H1 (cell line): ENCODE measurements around the gene FAHD1. TPM values are rescaled to one million over a fixed set of nuclear protein-coding genes. Genes with fewer than 3 reads are reported as not detected.

Experiments
- CTCF ChIA-PET: fragments of 300-600 bp; sonication (Branson Sonifier 250); formaldehyde crosslinking; loops from one replicate; lab custom pipeline; 2021; ENCODE audit not compliant: partially characterized antibody; lab: Charles Lee
- POLR2A ChIA-PET: fragments of 300-600 bp; sonication (Branson Sonifier 250); formaldehyde crosslinking; loops from one replicate; lab custom pipeline; 2021; ENCODE audit warnings: inconsistent platforms; ENCODE audit not compliant: partially characterized antibody; lab: Charles Lee
- DNase-seq, 2 experiments: peaks; one replicate each; pipeline versions ENCODE4 v3.0.0 to v3.0.0-alpha.2; 2010 to 2022; ENCODE audit warnings: low spot score in 2 of 2, low read depth in 1 of 2, mixed read lengths in 1 of 2
- FAIRE-seq: peaks from 2 replicates; lab custom pipeline; 2011; peaks lifted over from hg19 to GRCh38; lab: Jason Lieb, UNC
- H2AFZ ChIP-seq: 2 replicates; pipeline ENCODE4 v1.8.1; 2012; ENCODE audit warnings: low read length, inconsistent platforms
- H2AK5ac ChIP-seq: 2 replicates; pipeline ENCODE4 v1.6.1; 2013; ENCODE audit warnings: low read depth, low read length
- H2BK120ac ChIP-seq: replicated peaks from 2 replicates; pipeline ENCODE3; 2013; ENCODE audit warnings: low read depth, low read length, inconsistent platforms
- H2BK12ac ChIP-seq: 2 replicates; pipeline ENCODE4 v1.6.1; 2013; ENCODE audit warnings: low read depth, low read length
- H2BK15ac ChIP-seq: 2 replicates; pipeline ENCODE4 v1.6.1; 2013; ENCODE audit warnings: low read length
- H2BK20ac ChIP-seq: 2 replicates; pipeline ENCODE4 v1.6.1; 2013; ENCODE audit warnings: low read length
- H2BK5ac ChIP-seq: 2 replicates; pipeline ENCODE4 v1.6.1; 2013; ENCODE audit warnings: low read depth, low read length
- H3K14ac ChIP-seq: 2 replicates; pipeline ENCODE4 v1.6.1; 2013; ENCODE audit warnings: inconsistent platforms; ENCODE audit not compliant: insufficient read length
- H3K18ac ChIP-seq: 2 replicates; pipeline ENCODE4 v1.6.1; 2013; ENCODE audit warnings: low read length; ENCODE audit errors: extremely low read depth
- H3K23ac ChIP-seq: 2 replicates; pipeline ENCODE4 v1.6.1; 2013; ENCODE audit warnings: inconsistent platforms; ENCODE audit not compliant: insufficient read length
- H3K23me2 ChIP-seq: 2 replicates; pipeline ENCODE4 v1.6.1; 2013; ENCODE audit warnings: low read depth, low read length
- H3K27ac ChIP-seq: 2 replicates; pipeline ENCODE4 v1.6.1; 2011; ENCODE audit warnings: low read depth, low read length, inconsistent platforms
- H3K27me3 ChIP-seq, 4 experiments: replicated peaks in 1 of 4; 1 replicate in 1 of 4; 2 replicates in 3 of 4; pipeline versions ENCODE4 v1.6.1 to v1.8.1; 2011 to 2013; ENCODE audit warnings: low read length in 3 of 4, mild to moderate bottlenecking in 3 of 4, inconsistent platforms in 2 of 4, mixed read lengths in 2 of 4, moderate library complexity in 1 of 4; ENCODE audit not compliant: control insufficient read depth in 3 of 4, insufficient read depth in 3 of 4; ENCODE audit errors: extremely low read depth in 1 of 4
- H3K36me3 ChIP-seq, 4 experiments: 2 replicates each; pipeline versions ENCODE4 v1.6.1 to v1.8.1; 2011 to 2013; ENCODE audit warnings: mild to moderate bottlenecking in 4 of 4, low read length in 3 of 4, moderate library complexity in 2 of 4, control low read depth in 1 of 4, inconsistent platforms in 1 of 4; ENCODE audit not compliant: insufficient read depth in 4 of 4, control insufficient read depth in 2 of 4
- H3K4ac ChIP-seq: replicated peaks from 2 replicates; pipeline ENCODE3; 2013; ENCODE audit warnings: low read length, low read depth, mixed read lengths, inconsistent platforms; ENCODE audit not compliant: insufficient read length
- H3K4me1 ChIP-seq, 4 experiments: replicated peaks in 1 of 4; 1 replicate in 1 of 4; 2 replicates in 3 of 4; pipeline versions ENCODE4 v1.6.1 to v1.8.1; 2011 to 2013; ENCODE audit warnings: low read length in 3 of 4, inconsistent platforms in 2 of 4, mixed read lengths in 1 of 4; ENCODE audit not compliant: insufficient read depth in 4 of 4, control insufficient read depth in 3 of 4
- H3K4me2 ChIP-seq, 2 experiments: 2 replicates each; pipeline versions ENCODE4 v1.6.1 to v1.8.1; 2011 to 2013; ENCODE audit warnings: low read depth in 2 of 2, low read length in 2 of 2, control low read depth in 1 of 2, inconsistent platforms in 1 of 2, mild to moderate bottlenecking in 1 of 2; ENCODE audit not compliant: insufficient read depth in 1 of 2
- H3K4me3 ChIP-seq, 4 experiments: fragments of 200-600, 300-600 bp in 1 of 4; sonication (generic), shearing (Covaris generic), sonication (Bioruptor Twin) in 1 of 4; 2 replicates each; pipeline versions ENCODE4 v1.5.1 to v1.8.1; 2011 to 2016; ENCODE audit warnings: low read length in 4 of 4, low read depth in 3 of 4, control low read depth in 2 of 4, inconsistent platforms in 2 of 4, mild to moderate bottlenecking in 2 of 4, mixed read lengths in 1 of 4, moderate library complexity in 1 of 4; ENCODE audit not compliant: insufficient read depth in 2 of 4; ENCODE audit errors: extremely low read depth in 1 of 4
- H3K56ac ChIP-seq: replicated peaks from 2 replicates; pipeline ENCODE3; 2013; ENCODE audit warnings: low read depth, mild to moderate bottlenecking, mixed read lengths, low read length, inconsistent platforms; ENCODE audit not compliant: insufficient read length
- H3K79me1 ChIP-seq: 2 replicates; pipeline ENCODE4 v1.6.1; 2013; ENCODE audit warnings: low read depth, low read length, control low read depth
- H3K79me2 ChIP-seq, 2 experiments: 2 replicates each; pipeline versions ENCODE4 v1.6.1 to v1.8.1; 2012 to 2013; ENCODE audit warnings: low read length in 2 of 2, mild to moderate bottlenecking in 2 of 2, inconsistent platforms in 1 of 2; ENCODE audit not compliant: insufficient read depth in 2 of 2, control insufficient read depth in 1 of 2
- H3K9ac ChIP-seq, 4 experiments: replicated peaks in 1 of 4; 1 replicate in 1 of 4; 2 replicates in 3 of 4; pipeline versions ENCODE4 v1.6.1 to v1.8.1; 2011 to 2013; ENCODE audit warnings: low read depth in 3 of 4, low read length in 3 of 4, control low read depth in 2 of 4, mild to moderate bottlenecking in 2 of 4, moderate library complexity in 2 of 4, inconsistent platforms in 1 of 4; ENCODE audit errors: extremely low read depth in 1 of 4
- H3K9me3 ChIP-seq, 2 experiments: 2 replicates each; pipeline versions ENCODE4 v1.6.1 to v1.8.1; 2012 to 2013; ENCODE audit warnings: mild to moderate bottlenecking in 2 of 2, moderate library complexity in 2 of 2, control low read depth in 1 of 2, inconsistent platforms in 1 of 2, low read depth in 1 of 2, low read length in 1 of 2, mixed read lengths in 1 of 2; ENCODE audit not compliant: insufficient read depth in 2 of 2
- H4K20me1 ChIP-seq, 2 experiments: replicated peaks in 1 of 2; 2 replicates each; pipeline versions ENCODE3 to v1.8.1; 2011 to 2013; ENCODE audit warnings: inconsistent platforms in 2 of 2, low read length in 2 of 2, mild to moderate bottlenecking in 1 of 2; ENCODE audit not compliant: insufficient read depth in 2 of 2, control insufficient read depth in 1 of 2
- H4K5ac ChIP-seq: 2 replicates; pipeline ENCODE4 v1.6.1; 2013; ENCODE audit warnings: low read length, low read depth, mixed read lengths, inconsistent platforms; ENCODE audit not compliant: insufficient read length
- H4K8ac ChIP-seq: 2 replicates; pipeline ENCODE4 v1.8.0; 2013; ENCODE audit warnings: mild to moderate bottlenecking, moderate library complexity, low read length, inconsistent platforms; ENCODE audit not compliant: insufficient read depth; ENCODE audit errors: extremely low read depth
- H4K91ac ChIP-seq: replicated peaks from 2 replicates; pipeline ENCODE3; 2013; ENCODE audit warnings: low read length, mixed read lengths, inconsistent platforms; ENCODE audit not compliant: insufficient read length
- CHD2 ChIP-seq: IDR thresholded peaks from 2 replicates; pipeline ENCODE4 v1.6.1; 2012; ENCODE audit warnings: low read length, improper control_type of control experiment
- EGR1 ChIP-seq: IDR thresholded peaks from 2 replicates; pipeline ENCODE4 v1.6.1; 2011; ENCODE audit warnings: low read depth, low read length, borderline replicate concordance
- EZH2 ChIP-seq: fragments of 200-600 bp; sonication (generic); IDR thresholded peaks from 2 replicates; pipeline ENCODE4 v1.7.1; 2012; ENCODE audit warnings: low read depth, mild to moderate bottlenecking, moderate library complexity, low read length, inconsistent platforms; ENCODE audit not compliant: severe bottlenecking
- POLR2AphosphoS5 ChIP-seq: IDR thresholded peaks from 2 replicates; pipeline ENCODE4 v1.6.1; 2011; ENCODE audit warnings: low read depth, low read length
- RFX5 ChIP-seq: IDR thresholded peaks from 2 replicates; pipeline ENCODE4 v1.6.1; 2011; ENCODE audit warnings: low read depth, low read length, improper control_type of control experiment, borderline replicate concordance
- SUZ12 ChIP-seq: fragments of 200-600 bp; sonication (generic); IDR thresholded peaks from 2 replicates; pipeline ENCODE4 v1.6.1; 2012; ENCODE audit warnings: mild to moderate bottlenecking, inconsistent platforms, low read length, moderate library complexity, mixed read lengths
- TAF7 ChIP-seq: optimal IDR thresholded peaks from 2 replicates; pipeline ENCODE3; 2011; ENCODE audit warnings: low read depth, mild to moderate bottlenecking, inconsistent platforms, low read length, moderate library complexity, borderline replicate concordance
- TBP ChIP-seq: IDR thresholded peaks from 2 replicates; pipeline ENCODE4 v1.6.1; 2011; ENCODE audit warnings: low read depth, low read length, improper control_type of control experiment
- TEAD4 ChIP-seq: IDR thresholded peaks from 2 replicates; pipeline ENCODE4 v1.6.1; 2012; ENCODE audit warnings: low read depth, low read length, inconsistent platforms, mixed read lengths
- WGBS, 2 experiments: shearing (Covaris generic) in 1 of 2; methylation state at CpG; one replicate each; pipeline versions ENCODE4 v1.1.6 to v1.1.7; 2013 to 2015; ENCODE audit warnings: low lambda C conversion rate in 2 of 2, mixed read lengths in 2 of 2, inconsistent platforms in 1 of 2, low coverage in 1 of 2, missing lambda C conversion rate in 1 of 2; ENCODE audit not compliant: insufficient replicate concordance in 2 of 2, insufficient coverage in 1 of 2, insufficient read length in 1 of 2; ENCODE audit errors: extremely low coverage in 1 of 2, missing lambda C conversion rate in 1 of 2; 5-methylcytosine and 5-hydroxymethylcytosine counted together
- polyA plus RNA-seq, 7 experiments: library from polyadenylated mRNA; depleted of rRNA in 3 of 7; stranded (reverse) in 5 of 7; unstranded in 2 of 7; fragments of >200 nt in 5 of 7; fragments of 200-250 nt in 2 of 7; gene quantifications; 1 replicate in 5 of 7; 2 replicates in 1 of 7; 4 replicates in 1 of 7; pipeline versions ENCODE4 v1.2.1 to v1.2.3, GENCODE V29; 2011 to 2013; ENCODE audit warnings: missing spikeins in 2 of 7, mixed read lengths in 2 of 7
- total RNA-seq: library from RNA; stranded (reverse); fragmentation: NEBNext Ultra II Directional; extraction: Animal tissue kit (Norgen Biotek cat#: 25700); gene quantifications from 2 replicates; pipeline ENCODE4 v1.2.1, GENCODE V29; 2021

FAHD1 gene
- total and polyA plus RNA-seq, 2 of the 8 experiments (the other 6 are each of a cell fraction or from before 2014, with no cell fraction given): 20.4 to 31.9 TPM

DNA sequence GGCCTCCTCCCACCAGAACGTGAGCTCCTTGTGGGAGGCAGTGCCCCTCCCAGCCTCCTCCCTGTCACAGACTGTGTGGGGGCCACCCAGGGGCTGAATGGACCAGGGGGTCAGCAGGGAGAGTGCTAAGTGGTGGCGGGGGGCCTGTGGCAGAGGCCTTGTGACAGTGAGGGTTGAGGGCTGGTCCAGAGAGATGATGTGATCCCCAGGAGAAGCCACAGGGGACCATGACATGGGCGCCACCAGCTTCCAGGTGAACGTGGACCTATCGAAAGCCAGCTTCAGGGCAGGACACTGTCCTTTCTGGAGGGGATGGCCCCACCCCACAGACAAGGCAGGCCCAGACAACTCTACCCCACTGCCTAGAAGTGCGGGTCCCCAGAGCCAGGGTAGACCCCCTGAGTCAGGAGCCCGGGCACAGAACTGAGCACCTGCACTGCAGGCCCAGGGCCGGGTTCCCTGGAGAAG lies 47.7 kb upstream of the FAHD1 start:
- H3K18ac ChIP-seq: no peak overlapping the region
- peaks cover 3% of the 10 kb centered on the region; the same call in 1 of the 2 replicates for H3K23me2 ChIP-seq
- H2AFZ ChIP-seq: no peak overlapping the region
- no peak overlapping the region for H3K14ac ChIP-seq
- H3K4me2 ChIP-seq: no peak overlapping the region
- no peaks in the 10 kb centered on the region for H3K27me3 ChIP-seq
- POLR2A ChIA-PET: interaction anchor here (0.8 to 12.0 kb wide), 8 partner anchors 9 to 431 kb away, joined by 3 to 246 read pairs (median 5); partner anchors contain the start of genes EME2, IGFALS, MRPS34 and NME3
- H2AK5ac ChIP-seq: no peak overlapping the region
- H3K9ac ChIP-seq: no peak overlapping the region
- H2BK15ac ChIP-seq: no peak overlapping the region
- WGBS, 2 experiments: 90% methylated on average over 8 of the region's 8 CpGs; no CpG with 5 or more reads in 1 of the 2 experiments
- no peak overlapping the region for H2BK20ac ChIP-seq
- H4K5ac ChIP-seq: no peak overlapping the region
- H3K56ac ChIP-seq: no peak overlapping the region
- no peak overlapping the region for H2BK5ac ChIP-seq
- H3K79me1 ChIP-seq: peaks cover 12% of the 10 kb centered on the region
- H4K20me1 ChIP-seq: peaks cover 3 to 34% of the 10 kb centered on the region in 2 experiments
- peaks cover 0 to 16% of the 10 kb centered on the region in 2 experiments; a peak in 2 of 4 replicates for H3K79me2 ChIP-seq
- CTCF ChIA-PET: interaction anchor here (0.8 to 1.2 kb wide), 2 partner anchors 44 to 83 kb away, joined by 3 read pairs; no protein-coding TSS in a partner anchor
- peaks cover 0 to 23% (median 9%) of the 10 kb centered on the region in 4 experiments; a peak in 5 of 8 replicates for H3K36me3 ChIP-seq
- no peak for FAIRE-seq
- H4K8ac ChIP-seq: no peak overlapping the region
- TF ChIP-seq EGR1: no peak
- TF ChIP-seq TBP: no peak
- no peak for TF ChIP-seq TAF7
- TF ChIP-seq CHD2: no peak
- no peak for TF ChIP-seq TEAD4
- 0 out of 2 replicates have a peak, but pooled peaks have one; percentile 11 for TF ChIP-seq POLR2AphosphoS5
- no peak for TF ChIP-seq RFX5
- no peak for TF ChIP-seq SUZ12
- TF ChIP-seq EZH2: no peak
- H4K91ac ChIP-seq: no peak overlapping the region
- peaks cover 0 to 7% (median 4%) of the 10 kb centered on the region in 4 experiments; a peak in 5 of 7 replicates for H3K4me1 ChIP-seq
- no peak overlapping the region for H3K27ac ChIP-seq
- no peak overlapping the region for H3K4ac ChIP-seq
- H3K4me3 ChIP-seq: no peak overlapping the region
- H3K9me3 ChIP-seq: no peaks in the 10 kb centered on the region
- no peak overlapping the region for H3K23ac ChIP-seq
- no peak overlapping the region for H2BK12ac ChIP-seq
- DNase-seq: no peak
- no peak overlapping the region for H2BK120ac ChIP-seq
